Endothelial cell (in vitro differentiated cells): ENCODE measurements around the gene HTR7. TPM values are rescaled to one million over a fixed set of nuclear protein-coding genes. Genes with fewer than 3 reads are reported as not detected.
"Not testable (repeated sequence)": the region's sequence is repeated elsewhere in the genome, so short reads cannot be mapped to it uniquely, and the experiment has no call there.

ENCODE experiments used
- DNase-seq: peaks from one replicate; pipeline ENCODE4 v3.0.0; 2021; ENCODE audit warnings: low spot score
- H3K27ac Mint-ChIP-seq: one replicate; pipeline ENCODE4 v1.8.0; 2021; ENCODE audit warnings: mixed read lengths, inconsistent platforms; ENCODE audit not compliant: unreplicated experiment
- H3K27me3 Mint-ChIP-seq: one replicate; pipeline ENCODE4 v1.8.0; 2021; ENCODE audit warnings: mild to moderate bottlenecking, moderate library complexity, mixed read lengths, inconsistent platforms; ENCODE audit not compliant: unreplicated experiment
- H3K36me3 Mint-ChIP-seq: one replicate; pipeline ENCODE4 v1.8.0; 2021; ENCODE audit warnings: mild to moderate bottlenecking, low read depth, mixed read lengths, inconsistent platforms; ENCODE audit not compliant: unreplicated experiment
- H3K4me1 Mint-ChIP-seq: one replicate; pipeline ENCODE4 v1.8.0; 2021; ENCODE audit warnings: mild to moderate bottlenecking, mixed read lengths, inconsistent platforms; ENCODE audit not compliant: unreplicated experiment
- H3K4me3 Mint-ChIP-seq: one replicate; pipeline ENCODE4 v1.8.0; 2021; ENCODE audit warnings: mild to moderate bottlenecking, mixed read lengths, inconsistent platforms; ENCODE audit not compliant: unreplicated experiment
- H3K9me3 Mint-ChIP-seq: one replicate; pipeline ENCODE4 v1.8.0; 2021; ENCODE audit warnings: mixed read lengths, inconsistent platforms; ENCODE audit not compliant: unreplicated experiment
- CTCF ChIP-seq: fragments of 200-600 bp; sonication (generic); IDR thresholded peaks from one replicate; pipeline ENCODE4 v1.5.0; 2021; ENCODE audit warnings: antibody characterized with exemption; ENCODE audit not compliant: unreplicated experiment
- total RNA-seq: library from RNA; stranded (reverse); fragmentation: NEBNext Ultra II Directional; extraction: Animal tissue kit (Norgen Biotek cat#: 25700); gene quantifications from one replicate; pipeline ENCODE4 v1.2.1, GENCODE V29; 2021; ENCODE audit not compliant: unreplicated experiment

HTR7 gene
- total RNA-seq, 1 donor from 2014 or later, result 7.3 TPM

GRCh38 chr10:90837486-90837885 is 20.4 kb downstream of the HTR7 start:
- no peak for DNase-seq
- H3K27ac Mint-ChIP-seq, result no peak overlapping the region
- peaks cover 7% of the 10 kb centered on the region for H3K4me1 Mint-ChIP-seq
- H3K27me3 Mint-ChIP-seq, result no peaks in the 10 kb centered on the region
- no peak overlapping the region for H3K4me3 Mint-ChIP-seq
- no peak for TF ChIP-seq CTCF
- no peaks in the 10 kb centered on the region for H3K36me3 Mint-ChIP-seq
- no peaks in the 10 kb centered on the region for H3K9me3 Mint-ChIP-seq

- no peaks in the 10 kb centered on the region for H3K27me3 Mint-ChIP-seq
- H3K4me1 Mint-ChIP-seq, result peaks cover 7% of the 10 kb centered on the region
- no peak for DNase-seq
- H3K36me3 Mint-ChIP-seq, result peaks cover 6% of the 10 kb centered on the region
- no peak overlapping the region for H3K4me3 Mint-ChIP-seq
- TF ChIP-seq CTCF, result no peak
- no peak overlapping the region for H3K27ac Mint-ChIP-seq
- no peaks in the 10 kb centered on the region for H3K9me3 Mint-ChIP-seq
These were observed 23.5 kb downstream of the HTR7 start for GRCh38 chr10:90834326-90834725.

- Mint-ChIP-seq H3K36me3 (peaks cover 6% of the 10 kb centered on the region), H3K4me1 (peaks cover 7% of the 10 kb centered on the region), H3K9me3 (no peaks in the 10 kb centered on the region), H3K4me3 (no peak overlapping the region), H3K27ac (no peak overlapping the region), H3K27me3 (no peaks in the 10 kb centered on the region)
- no peak for DNase-seq
- no peak for TF ChIP-seq CTCF
These were observed 25.7 kb downstream of the HTR7 start for GRCh38 chr10:90832111-90832510.

DNA sequence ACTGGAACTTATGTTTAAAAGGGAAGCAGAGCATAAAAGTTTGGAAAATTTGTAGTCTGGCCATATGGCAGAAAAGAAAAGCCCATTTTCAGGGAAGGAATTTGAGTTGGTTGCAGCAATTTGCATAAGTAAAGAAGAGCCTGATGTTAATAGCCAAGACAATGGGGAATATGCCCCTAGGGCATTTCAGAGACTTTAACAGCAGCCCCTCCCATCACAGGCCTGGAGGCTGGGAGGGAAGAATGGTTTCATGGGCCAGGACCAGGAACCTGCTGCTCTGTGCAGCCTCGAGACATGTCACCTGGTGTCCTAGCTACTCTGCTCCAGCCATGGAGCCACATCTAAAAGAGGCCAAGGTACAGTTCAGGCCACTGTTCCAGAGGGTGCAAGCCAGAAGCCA is 35.3 kb downstream of the HTR7 start:
- Mint-ChIP-seq H3K27ac (no peak overlapping the region), H3K27me3 (peaks cover 4% of the 10 kb centered on the region), H3K36me3 (peaks cover 13% of the 10 kb centered on the region), H3K9me3 (peaks cover 8% of the 10 kb centered on the region), H3K4me1 (peaks cover under 1% of the 10 kb centered on the region), H3K4me3 (no peak overlapping the region)
- TF ChIP-seq CTCF, result no peak
- no peak for DNase-seq

- peaks cover 13% of the 10 kb centered on the region for H3K36me3 Mint-ChIP-seq
- not testable (repeated sequence) for H3K9me3 Mint-ChIP-seq, H3K27ac Mint-ChIP-seq
These were observed 36.0 kb downstream of the HTR7 start for GRCh38 chr10:90821864-90822263.

GRCh38 chr10:90819911-90820310 is 37.9 kb downstream of the HTR7 start:
- no peak overlapping the region for H3K27ac Mint-ChIP-seq
- no peak overlapping the region for H3K4me3 Mint-ChIP-seq
- H3K9me3 Mint-ChIP-seq, result peaks cover 8% of the 10 kb centered on the region
- peaks cover 13% of the 10 kb centered on the region for H3K36me3 Mint-ChIP-seq
- H3K27me3 Mint-ChIP-seq, result peaks cover 4% of the 10 kb centered on the region
- H3K4me1 Mint-ChIP-seq, result peaks cover 2% of the 10 kb centered on the region
- no peak for DNase-seq
- TF ChIP-seq CTCF, result no peak

More at GRCh38 chr10:90821864-90822263, 36.0 kb downstream of the HTR7 start:
- not testable (repeated sequence) for H3K4me1 Mint-ChIP-seq, H3K4me3 Mint-ChIP-seq, DNase-seq, H3K27me3 Mint-ChIP-seq
